HG02970 (cell line): ENCODE data around the gene ANGEL2.
A peak's percentile ranks its signal among the peaks of the same experiment; 100 is the strongest.
"Not testable (repeated sequence)": the region's sequence is repeated elsewhere in the genome, so short reads cannot be mapped to it uniquely, and the experiment has no call there.

Source experiments
- ATAC-seq: cut with Tn5 transposase; IDR thresholded peaks from one replicate; pipeline ENCODE4 v1.9.1; 2021; ENCODE audit warnings: mild to moderate bottlenecking, moderate library complexity, moderate number of reproducible peaks; ENCODE audit not compliant: unreplicated experiment, low FRiP score

ANGEL2 gene, protein sequence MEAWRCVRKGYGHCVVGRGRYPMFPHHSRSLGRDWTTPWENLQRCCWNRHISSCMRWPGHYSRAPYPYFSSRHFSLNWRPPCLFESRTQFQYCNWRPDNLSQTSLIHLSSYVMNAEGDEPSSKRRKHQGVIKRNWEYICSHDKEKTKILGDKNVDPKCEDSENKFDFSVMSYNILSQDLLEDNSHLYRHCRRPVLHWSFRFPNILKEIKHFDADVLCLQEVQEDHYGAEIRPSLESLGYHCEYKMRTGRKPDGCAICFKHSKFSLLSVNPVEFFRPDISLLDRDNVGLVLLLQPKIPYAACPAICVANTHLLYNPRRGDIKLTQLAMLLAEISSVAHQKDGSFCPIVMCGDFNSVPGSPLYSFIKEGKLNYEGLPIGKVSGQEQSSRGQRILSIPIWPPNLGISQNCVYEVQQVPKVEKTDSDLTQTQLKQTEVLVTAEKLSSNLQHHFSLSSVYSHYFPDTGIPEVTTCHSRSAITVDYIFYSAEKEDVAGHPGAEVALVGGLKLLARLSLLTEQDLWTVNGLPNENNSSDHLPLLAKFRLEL

DNA sequence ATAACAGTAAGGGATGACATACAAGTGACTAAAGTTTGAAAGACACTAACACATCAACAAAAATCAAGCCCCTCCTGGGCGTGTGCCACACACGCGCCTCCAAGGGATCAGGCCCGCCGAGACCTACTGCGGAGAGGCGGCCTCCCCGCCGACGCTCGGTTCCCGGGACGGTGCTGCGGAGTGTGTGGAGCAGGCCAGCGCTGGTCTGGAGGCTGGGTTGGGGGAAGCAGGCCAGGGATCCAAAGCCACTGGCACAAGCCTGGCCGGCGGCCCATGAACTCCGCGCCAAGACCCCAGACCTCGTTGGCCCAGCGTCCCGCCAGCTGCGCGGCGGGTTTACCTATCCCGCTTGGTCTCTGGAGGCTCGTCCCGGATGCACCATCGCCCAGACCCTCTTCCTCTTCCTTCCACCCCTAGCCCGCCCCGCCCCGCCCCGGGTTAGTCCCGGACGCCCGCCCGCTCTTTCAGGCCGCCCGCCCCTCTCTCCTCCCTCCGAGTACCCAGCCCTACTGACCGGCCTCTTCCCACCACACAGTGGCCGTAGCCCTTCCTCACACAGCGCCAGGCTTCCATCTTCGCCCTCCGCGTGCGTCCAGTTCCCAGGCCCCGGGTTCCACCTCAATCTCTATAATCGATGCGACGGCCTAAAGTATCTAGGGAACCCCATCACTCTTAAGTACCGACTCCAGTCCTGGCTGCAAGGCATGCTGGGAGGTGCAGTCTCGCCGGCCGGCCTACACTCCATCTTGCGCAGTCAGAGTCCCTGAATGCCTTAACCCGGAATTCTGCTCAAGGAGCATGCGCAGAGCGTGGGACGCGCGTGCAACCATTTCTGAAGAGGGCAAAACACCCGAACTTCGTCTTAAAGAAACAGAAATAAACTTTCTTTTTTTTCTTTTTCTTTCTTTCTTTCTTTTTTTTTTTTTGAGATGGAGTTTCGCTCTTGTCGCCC lies at the start of gene ANGEL2:
ANGEL2 (minus strand) TSS at position 769 of the 952 bp plus-strand sequence; CDS start at position 573, 196 bp downstream.
- ATAC-seq, result peak; percentile 91

DNA sequence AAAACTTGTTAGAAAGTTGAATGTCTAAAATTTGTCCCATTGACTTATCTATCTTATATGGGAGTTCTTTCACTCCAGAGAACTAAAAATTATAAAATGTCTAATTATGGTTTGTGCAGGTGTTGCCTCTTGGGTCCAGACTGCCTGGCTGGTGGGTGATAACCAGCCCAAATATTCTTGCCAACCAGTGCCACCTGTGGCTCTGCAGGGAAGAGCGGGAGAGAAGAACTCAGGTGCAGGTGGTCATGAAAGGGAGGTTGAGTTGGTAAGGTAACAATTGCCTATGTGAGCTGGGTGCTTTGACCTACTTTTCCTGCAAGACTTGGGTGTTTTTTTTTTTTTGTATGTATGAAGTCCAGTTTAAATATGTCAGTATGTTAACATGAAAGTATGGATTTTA lies 45.6 kb upstream of the ANGEL2 start:
- ATAC-seq, result no peak

DNA sequence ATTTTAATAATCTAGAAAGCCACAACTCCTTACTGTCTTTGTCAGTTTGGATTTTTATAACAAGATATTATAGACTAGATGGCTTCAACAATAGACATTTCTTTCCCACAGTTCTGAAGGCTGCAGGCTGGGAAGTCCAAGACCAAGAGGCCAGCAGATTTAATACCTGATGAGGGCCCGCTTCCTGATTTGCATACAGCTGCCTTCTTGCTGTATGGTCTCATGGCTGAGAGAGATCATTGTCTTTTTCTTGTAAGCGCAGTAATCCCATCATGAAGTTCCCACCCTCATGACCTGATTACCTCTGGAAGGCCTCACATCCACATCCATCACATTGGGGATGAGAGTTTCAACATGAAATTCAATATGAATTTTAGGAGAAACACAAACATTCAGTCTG lies 45.2 kb upstream of the ANGEL2 start:
- no peak for ATAC-seq

DNA sequence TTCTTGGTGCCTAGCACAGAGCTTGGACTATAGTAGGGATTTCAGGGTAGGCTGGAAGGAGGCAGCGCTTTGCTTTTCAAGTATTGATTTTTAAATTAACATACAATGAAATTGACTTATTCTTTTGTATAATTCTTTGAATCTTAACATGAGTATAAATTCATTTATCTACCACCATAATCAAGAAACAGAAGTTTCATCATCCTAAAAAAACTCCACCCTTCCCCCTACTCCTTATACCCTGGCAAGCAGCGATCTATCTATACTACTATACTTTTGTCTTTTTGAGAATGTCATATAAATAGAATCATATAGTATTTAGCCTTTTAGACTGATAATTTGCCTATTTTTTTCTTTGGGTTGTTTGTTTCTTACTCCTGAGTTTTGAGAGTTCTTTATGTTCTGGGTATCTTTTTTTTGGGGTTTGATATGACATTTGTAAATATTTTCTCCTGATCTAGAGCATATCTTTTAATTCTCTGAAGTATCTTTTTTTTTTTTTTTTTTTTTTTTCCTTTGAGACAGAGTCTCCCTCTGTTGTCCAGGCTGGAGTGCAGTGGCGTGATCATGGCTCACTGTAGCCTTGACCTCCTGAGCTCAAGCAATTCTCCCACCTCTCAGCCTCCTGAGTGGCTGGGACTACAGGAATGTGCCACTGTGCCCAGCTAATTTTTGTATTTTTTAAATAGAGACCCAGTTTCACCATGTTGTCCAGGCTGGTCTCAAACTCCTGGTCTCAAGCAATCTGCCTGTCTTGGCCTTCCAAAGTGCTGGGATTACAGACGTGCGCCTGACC lies 41.8 kb upstream of the ANGEL2 start:
- no peak for ATAC-seq

DNA sequence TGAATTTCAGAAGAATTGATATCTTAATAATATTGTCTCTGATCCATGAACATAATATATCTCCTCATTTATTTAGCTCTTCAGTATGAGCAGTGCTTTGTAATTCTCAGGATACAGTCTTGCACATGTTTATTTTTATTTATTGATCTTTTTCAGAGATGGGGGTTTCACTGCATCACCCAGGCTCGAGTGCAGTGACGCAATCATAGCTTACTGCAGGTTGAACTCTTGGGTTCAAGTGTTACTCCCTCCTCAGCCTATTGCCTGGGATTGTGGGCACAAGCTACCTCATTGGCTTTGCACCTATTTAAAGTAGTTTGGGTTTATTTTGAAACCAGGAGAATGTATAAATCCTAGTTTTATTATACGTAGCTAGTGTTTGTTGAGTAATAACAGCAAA lies 40.1 kb upstream of the ANGEL2 start:
- no peak for ATAC-seq

DNA sequence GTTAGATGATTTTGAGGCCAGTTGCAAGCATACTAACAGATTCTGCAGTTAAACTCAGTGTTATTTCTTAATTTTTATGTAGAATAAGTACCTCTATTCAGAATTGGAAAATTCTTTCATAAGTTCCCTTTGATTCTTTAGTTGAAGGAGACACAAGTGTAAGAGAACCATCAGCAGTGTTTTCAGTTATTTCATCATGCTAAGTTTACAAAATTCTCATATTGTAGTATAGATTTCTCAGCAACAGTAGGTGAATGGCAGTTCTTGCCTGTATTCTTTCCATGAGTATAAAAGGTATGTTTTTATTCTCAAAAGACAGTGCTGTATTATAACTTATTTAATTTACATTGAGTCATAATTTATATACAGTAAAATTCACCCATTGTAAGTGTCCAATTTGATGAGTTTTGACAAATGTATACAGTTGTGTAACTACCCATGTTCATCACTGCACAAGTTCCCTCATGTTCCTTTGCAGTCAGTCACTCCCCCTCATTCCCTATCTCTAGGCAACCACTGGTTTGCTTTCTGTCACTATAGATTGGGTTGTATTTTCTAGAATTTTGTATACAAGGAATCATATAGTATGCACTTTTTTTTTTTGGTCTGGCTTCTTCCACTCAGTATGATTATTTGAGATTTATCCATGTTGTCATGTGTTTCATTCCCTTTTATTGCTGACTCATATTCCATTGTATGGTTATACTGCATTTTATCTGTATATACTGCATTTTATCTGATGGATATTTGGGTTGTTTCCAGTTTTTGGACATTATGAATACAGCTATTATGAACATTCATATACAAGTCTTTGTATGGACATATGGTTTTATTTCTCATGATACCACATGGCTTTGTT lies 39.3 kb upstream of the ANGEL2 start:
- ATAC-seq, result no peak

DNA sequence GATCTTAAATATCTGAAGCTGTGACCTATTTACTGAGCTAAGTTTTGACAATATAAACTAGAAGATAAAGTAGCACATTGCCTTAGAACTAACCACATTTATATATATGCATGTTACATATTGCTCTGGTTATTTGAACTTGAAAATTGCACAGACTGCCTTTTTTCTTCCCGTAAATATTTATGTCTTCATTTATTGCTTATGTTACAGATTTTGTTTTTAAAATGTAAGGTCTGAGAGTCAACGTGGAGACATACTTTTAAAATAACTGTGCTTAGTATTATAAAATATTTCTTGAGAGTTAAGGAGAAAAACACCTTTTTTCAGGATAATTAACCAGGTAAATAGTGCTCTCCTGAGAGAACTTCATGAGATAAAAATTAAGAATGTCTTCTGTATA lies 38.5 kb upstream of the ANGEL2 start:
- ATAC-seq, result no peak

DNA sequence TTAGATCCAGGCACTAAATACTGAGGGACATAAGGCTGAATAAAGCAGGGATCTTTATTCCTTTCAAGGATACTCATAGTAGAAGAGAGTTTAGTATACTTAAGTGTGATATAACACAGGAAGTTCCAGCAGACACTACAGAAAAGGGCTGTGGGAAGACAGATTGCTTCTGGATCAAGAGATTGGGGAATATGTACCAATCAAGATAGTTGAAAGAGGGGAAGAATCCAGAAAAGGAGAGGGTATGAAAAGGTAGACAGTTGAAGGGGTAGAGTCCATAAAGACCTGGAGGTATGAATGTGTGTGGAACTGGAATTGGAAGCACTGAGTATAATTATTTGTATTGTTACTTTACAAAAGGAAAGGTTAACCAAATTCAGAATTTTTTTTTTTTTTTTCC lies 37.8 kb upstream of the ANGEL2 start:
- ATAC-seq, result no peak

DNA sequence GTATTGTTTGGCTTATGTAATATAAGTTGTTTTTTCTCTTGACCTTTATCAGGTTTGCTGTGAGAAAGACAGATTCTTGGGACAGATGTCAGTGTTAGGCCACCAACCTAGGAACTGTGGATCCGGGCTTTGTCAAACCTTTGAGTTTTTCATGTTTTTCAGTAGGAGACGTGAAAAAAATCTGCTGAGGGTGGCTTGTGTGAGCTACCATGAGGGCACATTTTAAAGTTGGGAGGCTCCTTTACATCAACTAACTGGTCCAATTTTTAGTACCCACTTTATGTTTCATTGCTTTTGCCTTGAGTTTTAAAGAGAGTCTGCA lies 36.2 kb upstream of the ANGEL2 start:
- ATAC-seq, result no peak

DNA sequence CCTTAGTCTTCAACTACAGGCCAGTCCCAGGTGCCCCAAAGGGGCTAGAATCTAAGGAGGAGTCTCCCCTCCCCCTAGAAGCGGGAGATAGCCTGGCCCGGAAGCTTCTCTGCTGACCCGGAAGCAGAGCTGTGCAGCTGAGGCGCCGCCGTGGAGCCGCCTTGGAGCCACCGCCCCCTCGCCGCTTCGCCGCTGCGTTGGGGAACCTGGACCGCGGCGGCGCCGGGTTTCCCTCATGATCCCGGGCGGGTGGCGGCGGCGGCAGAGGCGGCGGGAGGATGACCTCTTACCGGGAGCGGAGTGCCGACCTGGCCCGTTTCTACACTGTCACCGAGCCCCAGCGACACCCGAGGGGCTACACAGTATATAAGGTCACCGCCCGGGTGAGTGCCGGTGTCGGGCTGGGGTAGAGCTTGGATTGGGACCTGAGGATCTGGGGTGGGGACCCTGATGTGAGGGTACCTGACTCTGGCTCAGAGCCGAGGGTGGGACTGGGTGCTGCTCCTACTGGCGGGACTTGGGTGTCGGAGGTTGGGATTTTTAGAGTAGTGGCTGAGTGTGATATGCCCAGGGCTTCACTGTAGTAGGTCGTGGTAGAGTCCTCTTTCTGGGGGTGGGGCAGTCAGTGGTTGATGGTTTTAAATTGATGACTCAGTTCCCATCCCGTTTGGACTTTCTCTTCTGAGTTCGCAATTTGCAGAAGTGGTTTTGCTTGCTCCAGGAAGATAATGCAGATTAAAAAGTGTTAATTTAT lies 35.6 kb upstream of the ANGEL2 start, which contains the start of gene RPS6KC1:
RPS6KC1 (plus strand) TSS at position 115 of the 754 bp plus-strand sequence; CDS start at position 279, 164 bp downstream.
- ATAC-seq, result peak; percentile 94

DNA sequence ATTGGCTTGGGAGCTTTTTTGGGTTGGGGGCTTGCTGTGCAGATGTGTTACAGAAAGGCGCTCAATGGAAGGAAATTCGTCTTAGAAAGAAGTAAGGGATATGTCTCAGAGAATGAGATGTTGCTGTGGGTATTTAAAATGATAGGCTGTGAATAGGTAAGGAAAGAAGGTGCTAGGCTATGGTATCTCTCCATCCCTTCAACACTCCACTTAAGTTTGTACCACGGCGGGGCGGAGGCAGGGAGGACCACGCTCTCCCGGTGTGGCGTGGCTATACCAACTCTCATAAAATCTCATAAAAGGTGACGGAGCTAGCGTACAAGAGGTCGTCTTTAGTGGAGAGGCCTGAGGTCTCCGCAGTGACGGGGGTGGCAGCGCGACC lies 35.1 kb upstream of the ANGEL2 start:
- peak; percentile 27 for ATAC-seq

DNA sequence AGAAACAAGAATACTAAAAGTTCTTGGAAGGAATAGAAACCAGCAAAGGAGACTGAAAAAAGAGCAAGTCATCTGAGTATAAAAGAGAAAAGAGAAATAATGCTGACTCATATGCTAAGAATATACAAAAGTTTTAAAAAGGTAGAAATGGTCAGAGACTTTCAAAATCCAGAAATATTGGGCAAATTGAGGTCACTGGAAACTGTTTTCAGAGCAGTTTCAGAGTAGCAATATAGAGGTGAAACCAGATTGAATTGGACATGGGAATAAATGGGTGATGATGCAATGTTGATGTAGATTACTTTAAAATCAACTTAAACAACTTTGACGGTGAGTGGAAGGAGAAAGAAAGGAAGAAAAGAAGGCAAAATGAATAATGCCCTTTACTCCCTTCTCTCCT lies 33.6 kb upstream of the ANGEL2 start:
- ATAC-seq, result no peak

DNA sequence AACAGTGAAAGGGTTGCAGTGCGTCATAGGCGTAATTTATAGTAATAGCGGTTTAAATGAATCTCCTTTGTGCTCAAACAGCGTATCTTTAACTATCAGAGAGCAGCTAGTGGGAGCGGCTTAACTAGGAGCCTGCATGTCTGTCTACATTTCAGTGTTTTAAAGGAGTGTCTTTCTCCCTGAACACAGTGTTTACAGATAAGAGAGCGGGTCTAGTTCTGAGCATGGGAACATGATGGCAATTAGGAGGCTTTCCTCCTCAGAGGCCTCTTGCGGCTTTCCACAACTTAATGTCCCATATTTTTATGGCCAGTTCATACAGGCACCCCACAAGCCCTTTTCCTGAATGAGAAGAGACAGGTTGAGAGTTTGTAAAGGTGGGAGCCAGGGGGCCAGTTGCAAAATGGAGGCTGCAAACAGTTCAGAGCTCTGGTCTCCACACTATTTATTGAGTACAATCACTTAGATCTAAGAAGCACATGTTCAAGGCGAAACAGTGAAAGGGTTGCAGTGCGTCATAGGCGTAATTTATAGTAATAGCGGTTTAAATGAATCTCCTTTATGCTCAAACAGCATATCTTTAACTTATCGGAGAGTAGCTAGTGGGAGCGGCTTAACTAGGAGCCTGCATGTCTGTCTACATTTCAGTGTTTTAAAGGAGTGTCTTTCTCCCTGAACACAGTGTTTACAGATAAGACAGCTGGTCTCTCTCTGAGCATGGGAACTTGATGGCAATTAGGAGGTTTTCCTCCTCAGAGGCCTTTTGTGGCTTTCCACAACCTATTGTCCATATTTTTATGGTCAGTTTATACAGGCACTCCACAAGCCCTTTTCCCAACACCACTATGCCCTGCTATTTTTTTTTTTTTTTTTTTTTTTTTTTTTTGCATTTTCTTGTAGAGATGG lies 29.9 kb upstream of the ANGEL2 start:
- not testable (repeated sequence) for ATAC-seq

DNA sequence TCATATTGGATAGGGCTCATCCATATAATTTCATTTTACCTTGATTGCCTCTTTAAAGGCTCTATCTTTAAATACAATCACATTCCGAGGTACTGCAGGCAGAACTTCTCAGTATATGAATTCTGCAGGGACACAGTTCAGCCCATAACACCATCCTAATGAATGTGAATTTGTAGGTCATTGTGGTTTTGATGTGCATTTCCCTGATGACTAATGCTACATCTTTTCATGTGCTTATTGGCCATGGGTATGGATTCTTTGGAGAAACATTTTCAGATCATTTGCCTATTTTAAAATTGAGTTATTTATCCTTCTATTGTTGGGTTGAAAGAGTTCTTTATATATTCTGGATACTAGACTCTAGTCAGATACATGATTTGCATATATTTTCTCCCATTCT lies 25.8 kb upstream of the ANGEL2 start:
- ATAC-seq, result no peak

DNA sequence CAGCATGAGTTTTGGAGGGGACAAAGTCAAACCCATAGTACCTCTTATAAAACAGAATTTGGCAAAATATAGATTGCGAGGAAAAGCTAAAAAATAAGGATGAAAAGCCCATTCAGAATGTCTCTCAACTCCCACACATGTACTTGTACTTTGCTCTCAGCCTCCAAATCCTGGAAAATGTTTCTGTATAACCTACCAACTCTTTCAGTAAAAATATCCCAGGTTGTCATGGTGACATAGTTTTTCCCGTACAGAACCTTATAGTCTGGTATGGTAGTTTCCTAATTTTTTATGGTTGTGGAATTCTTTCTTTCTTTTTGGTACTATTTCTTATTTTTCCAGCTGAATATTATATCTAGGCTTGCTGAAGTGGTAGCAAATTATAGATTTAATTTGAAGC lies 19.9 kb upstream of the ANGEL2 start:
- ATAC-seq, result no peak

DNA sequence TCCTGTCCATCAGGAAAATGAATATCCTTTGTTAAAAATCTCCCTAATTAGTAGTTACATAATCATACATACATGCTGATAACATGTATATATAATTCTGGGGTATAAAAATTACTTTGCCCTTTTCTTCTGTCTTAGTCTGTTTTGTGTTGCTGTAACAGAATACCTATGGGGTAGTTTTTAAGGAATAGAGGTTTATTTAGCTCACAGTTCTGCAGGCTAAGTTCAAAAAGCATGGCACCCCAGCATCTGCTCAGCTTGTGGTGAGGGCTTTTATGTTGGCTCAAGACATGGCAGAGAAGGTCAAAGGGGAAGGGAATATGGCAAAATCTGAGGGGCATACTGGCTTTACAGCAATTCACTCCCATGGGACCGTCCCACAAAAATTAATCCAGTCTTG lies 19.0 kb upstream of the ANGEL2 start:
- ATAC-seq, result no peak

DNA sequence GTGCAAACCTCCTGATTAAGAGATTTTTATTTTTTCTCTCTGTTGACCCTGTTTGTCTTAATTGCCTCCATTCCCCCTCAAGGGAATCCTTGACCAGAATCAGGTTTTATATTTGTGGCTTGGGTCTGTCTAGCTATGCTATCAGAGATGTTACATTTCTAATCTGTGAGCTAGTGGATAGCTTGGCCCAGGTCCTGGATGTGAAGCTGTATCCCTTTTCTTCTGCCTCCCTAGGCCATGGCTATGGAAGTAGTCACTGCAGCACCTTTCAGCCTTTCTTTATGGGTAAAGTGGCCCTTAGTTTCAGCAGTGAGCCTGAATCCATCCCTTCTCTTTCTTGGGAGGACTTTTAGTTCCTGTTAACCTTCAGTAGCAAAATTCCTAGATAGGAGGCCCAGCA lies 17.0 kb upstream of the ANGEL2 start:
- ATAC-seq, result no peak

DNA sequence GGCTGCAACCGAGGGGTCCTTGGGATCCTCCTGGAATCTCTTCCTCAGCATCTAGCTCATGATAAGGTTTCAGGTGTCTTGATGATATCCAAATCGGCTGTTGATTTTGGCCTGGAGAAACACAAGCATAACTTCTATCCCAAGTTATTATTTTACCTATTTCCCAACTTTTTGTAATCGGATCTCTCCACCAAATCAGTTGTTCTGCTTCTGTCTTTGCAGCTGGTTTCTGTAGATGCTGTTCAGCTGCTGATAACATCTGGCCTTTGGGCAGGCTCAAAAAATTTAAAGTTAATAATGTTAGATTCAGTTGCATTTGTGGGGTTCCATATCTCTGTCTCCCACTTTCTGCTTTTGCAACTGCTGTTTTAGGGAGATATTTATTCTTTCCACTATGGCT lies 11.4 kb upstream of the ANGEL2 start:
- ATAC-seq, result not testable (repeated sequence)
